Activated CD4-positive, alpha-beta T cell treated with anti-CD3 and anti-CD28 coated beads, Interleukin-2, amount 50 U/mL, for 16 hours (primary cell): ENCODE measurements around the gene OR10P1.

Experiments used
- DNase-seq: peaks from one replicate; pipeline ENCODE4 v3.0.0-alpha.2; 2020

Gene OR10P1

GRCh38 chr12:55686366-55687010 is 49.8 kb downstream of the OR10P1 start:
- no peak for DNase-seq
